Activated naive CD8-positive, alpha-beta T cell (primary cell): ENCODE data around the gene SUGCT.

ENCODE experiments used
- H3K27ac Mint-ChIP-seq: one replicate; pipeline ENCODE4 v1.8.0; 2021; ENCODE audit warnings: mixed read lengths
- H3K27me3 Mint-ChIP-seq: one replicate; pipeline ENCODE4 v1.8.0; 2021; ENCODE audit warnings: mixed read lengths
- H3K36me3 Mint-ChIP-seq: one replicate; pipeline ENCODE4 v1.8.0; 2021; ENCODE audit warnings: mixed read lengths
- H3K4me1 Mint-ChIP-seq: one replicate; pipeline ENCODE4 v1.8.0; 2021; ENCODE audit warnings: low read depth, mixed read lengths
- H3K4me3 Mint-ChIP-seq: one replicate; pipeline ENCODE4 v1.8.0; 2021; ENCODE audit warnings: mild to moderate bottlenecking, mixed read lengths
- H3K9me3 Mint-ChIP-seq: one replicate; pipeline ENCODE4 v1.8.0; 2021; ENCODE audit warnings: low read depth, mixed read lengths

SUGCT gene

GRCh38 chr7:40482845-40483244 is 348.0 kb downstream of the SUGCT start:
- Mint-ChIP-seq H3K4me1 (no peaks in the 10 kb centered on the region), H3K9me3 (no peaks in the 10 kb centered on the region), H3K27me3 (no peaks in the 10 kb centered on the region), H3K27ac (no peak overlapping the region), H3K36me3 (no peaks in the 10 kb centered on the region), H3K4me3 (no peak overlapping the region)

- no peak overlapping the region for H3K4me3 Mint-ChIP-seq
- H3K27me3 Mint-ChIP-seq, result no peaks in the 10 kb centered on the region
- H3K4me1 Mint-ChIP-seq, result no peaks in the 10 kb centered on the region
- no peaks in the 10 kb centered on the region for H3K36me3 Mint-ChIP-seq
- H3K27ac Mint-ChIP-seq, result no peak overlapping the region
- peaks cover 3% of the 10 kb centered on the region for H3K9me3 Mint-ChIP-seq
Observed at GRCh38 chr7:40483630-40484029, 348.8 kb downstream of the SUGCT start.

DNA sequence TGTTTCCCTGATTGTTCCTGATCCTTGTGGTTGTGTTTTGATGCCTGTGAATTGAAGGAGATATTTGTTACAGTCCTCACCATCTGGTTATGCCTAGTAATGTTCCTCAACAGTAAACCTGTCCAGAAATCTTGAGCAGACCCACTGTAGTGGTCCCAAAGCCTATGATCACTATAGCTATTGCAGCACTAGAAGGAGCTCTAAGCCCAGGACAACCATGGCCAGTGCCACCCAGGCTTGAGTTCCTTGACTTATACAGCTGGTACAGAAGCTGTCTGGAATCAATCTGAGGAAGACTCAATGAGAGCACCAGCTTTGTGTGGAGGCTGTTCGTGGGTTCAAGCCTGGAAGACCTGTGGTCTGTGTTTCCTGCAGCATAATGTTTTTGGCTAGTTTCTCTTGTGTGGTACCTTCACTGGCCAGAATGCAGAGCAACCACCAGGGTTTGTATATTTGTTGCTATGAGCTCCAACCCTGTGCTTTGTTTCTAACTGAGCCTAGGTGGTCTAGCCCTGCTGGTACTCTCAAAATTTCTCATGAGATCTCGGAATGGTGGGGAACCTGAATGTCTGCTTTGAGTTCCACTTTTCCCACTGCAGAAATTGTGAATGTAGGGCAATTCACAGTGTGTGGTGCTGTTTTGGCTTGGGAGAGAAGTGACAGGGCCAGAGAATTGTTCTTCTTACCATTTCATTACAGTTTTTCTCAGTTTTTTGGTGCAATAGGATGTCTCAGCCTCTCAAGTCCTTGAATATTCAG is 355.2 kb downstream of the SUGCT start:
- H3K27me3 Mint-ChIP-seq, result no peaks in the 10 kb centered on the region
- peaks cover 7% of the 10 kb centered on the region for H3K36me3 Mint-ChIP-seq
- no peak overlapping the region for H3K27ac Mint-ChIP-seq
- H3K4me3 Mint-ChIP-seq, result no peak overlapping the region
- no peaks in the 10 kb centered on the region for H3K4me1 Mint-ChIP-seq
- peaks cover 8% of the 10 kb centered on the region for H3K9me3 Mint-ChIP-seq

DNA sequence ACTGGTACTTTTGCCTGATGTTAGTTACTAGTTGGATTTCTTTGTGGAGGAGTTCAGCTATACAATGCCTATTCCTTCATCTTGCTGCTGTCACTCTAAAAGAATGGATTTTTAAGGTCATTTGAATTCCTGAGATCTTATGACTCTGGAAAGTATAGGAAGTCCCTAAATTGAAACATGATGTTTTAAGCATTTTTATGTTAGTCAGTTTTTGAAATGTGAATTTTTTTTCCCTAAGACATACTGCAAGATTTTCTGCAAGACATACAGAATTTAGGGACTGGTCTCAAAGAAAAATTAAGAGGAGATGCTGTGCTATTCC is 355.8 kb downstream of the SUGCT start:
- no peaks in the 10 kb centered on the region for H3K27me3 Mint-ChIP-seq
- H3K4me3 Mint-ChIP-seq, result no peak overlapping the region
- H3K9me3 Mint-ChIP-seq, result peaks cover 8% of the 10 kb centered on the region
- H3K27ac Mint-ChIP-seq, result no peak overlapping the region
- H3K4me1 Mint-ChIP-seq, result no peaks in the 10 kb centered on the region
- peaks cover 7% of the 10 kb centered on the region for H3K36me3 Mint-ChIP-seq

DNA sequence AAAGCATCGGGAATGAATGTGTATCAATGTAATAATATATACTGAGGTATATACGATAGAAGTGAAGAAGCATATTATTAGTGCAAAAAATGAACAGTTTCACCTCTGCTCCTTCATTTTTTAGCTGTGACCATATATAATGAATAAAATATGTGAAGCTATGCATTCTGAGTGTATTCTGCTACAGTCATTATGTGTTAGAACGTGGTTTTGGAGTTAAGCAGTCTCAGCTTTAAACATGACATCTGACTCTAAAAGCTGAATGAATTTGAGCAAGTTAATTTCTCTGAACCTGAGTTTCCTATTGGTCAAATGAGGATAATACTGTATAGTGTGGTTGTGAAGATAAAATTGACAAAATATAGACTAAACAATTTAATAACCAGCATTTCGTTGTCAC is 358.1 kb downstream of the SUGCT start:
- peaks cover 8% of the 10 kb centered on the region for H3K9me3 Mint-ChIP-seq
- no peak overlapping the region for H3K27ac Mint-ChIP-seq
- H3K27me3 Mint-ChIP-seq, result no peaks in the 10 kb centered on the region
- no peaks in the 10 kb centered on the region for H3K4me1 Mint-ChIP-seq
- no peak overlapping the region for H3K4me3 Mint-ChIP-seq
- peaks cover 7% of the 10 kb centered on the region for H3K36me3 Mint-ChIP-seq

- H3K27ac Mint-ChIP-seq, result no peak overlapping the region
- H3K4me3 Mint-ChIP-seq, result no peak overlapping the region
- peaks cover 7% of the 10 kb centered on the region for H3K36me3 Mint-ChIP-seq
- H3K4me1 Mint-ChIP-seq, result no peaks in the 10 kb centered on the region
- H3K27me3 Mint-ChIP-seq, result no peaks in the 10 kb centered on the region
- peaks cover 4% of the 10 kb centered on the region for H3K9me3 Mint-ChIP-seq
Observed at GRCh38 chr7:40493609-40494051, 358.8 kb downstream of the SUGCT start.

GRCh38 chr7:40498924-40499510 is 364.2 kb downstream of the SUGCT start:
- no peaks in the 10 kb centered on the region for H3K9me3 Mint-ChIP-seq
- H3K36me3 Mint-ChIP-seq, result no peaks in the 10 kb centered on the region
- H3K27ac Mint-ChIP-seq, result no peak overlapping the region
- H3K27me3 Mint-ChIP-seq, result no peaks in the 10 kb centered on the region
- no peaks in the 10 kb centered on the region for H3K4me1 Mint-ChIP-seq
- H3K4me3 Mint-ChIP-seq, result no peak overlapping the region

DNA sequence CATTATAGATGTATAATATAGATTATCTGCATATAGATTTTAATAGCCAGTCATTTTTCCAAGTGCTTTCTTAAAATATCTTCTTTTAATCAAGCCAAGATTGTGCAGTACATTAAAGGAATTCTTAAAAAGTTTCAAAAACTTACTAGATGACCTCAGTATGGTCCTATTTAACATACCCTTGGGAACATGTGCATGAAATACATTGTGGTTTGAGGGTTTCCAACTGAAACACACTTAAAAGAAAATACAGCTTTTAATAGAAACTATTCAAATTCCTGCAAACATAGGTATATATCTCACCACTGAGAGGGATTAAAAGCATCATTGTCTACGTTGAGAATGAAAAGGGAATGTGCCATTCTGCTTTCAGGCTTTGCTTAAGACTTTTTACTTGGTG is 364.9 kb downstream of the SUGCT start:
- Mint-ChIP-seq H3K9me3 (no peaks in the 10 kb centered on the region), H3K27me3 (no peaks in the 10 kb centered on the region), H3K4me3 (no peak overlapping the region), H3K27ac (no peak overlapping the region), H3K4me1 (no peaks in the 10 kb centered on the region), H3K36me3 (no peaks in the 10 kb centered on the region)

GRCh38 chr7:40500219-40500618 is 365.4 kb downstream of the SUGCT start:
- Mint-ChIP-seq H3K27ac (no peak overlapping the region), H3K27me3 (no peaks in the 10 kb centered on the region), H3K36me3 (no peaks in the 10 kb centered on the region), H3K9me3 (no peaks in the 10 kb centered on the region), H3K4me3 (no peak overlapping the region), H3K4me1 (no peaks in the 10 kb centered on the region)

- Mint-ChIP-seq H3K27me3 (no peaks in the 10 kb centered on the region), H3K4me3 (no peak overlapping the region), H3K4me1 (no peaks in the 10 kb centered on the region)
Observed at GRCh38 chr7:40502359-40502758, 367.6 kb downstream of the SUGCT start.

DNA sequence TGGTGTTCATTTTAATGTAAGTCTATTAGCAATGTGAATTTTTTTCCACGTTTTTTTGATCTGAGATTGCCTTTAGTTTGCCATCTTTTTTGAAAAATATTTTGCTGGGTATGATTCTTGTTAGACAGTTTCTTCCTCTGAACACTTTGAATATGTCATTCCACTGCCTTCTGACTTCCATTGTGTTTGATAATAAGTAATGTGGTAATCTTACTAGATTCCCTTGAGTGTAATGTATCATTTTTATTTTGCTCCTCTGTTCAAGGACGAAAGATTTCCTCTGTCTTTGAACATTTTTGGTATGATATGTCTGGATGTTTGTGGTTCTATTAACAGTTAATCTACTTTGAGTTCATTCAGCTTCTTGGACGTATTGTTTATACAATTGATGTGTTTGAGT is 371.4 kb downstream of the SUGCT start:
- no peak overlapping the region for H3K4me3 Mint-ChIP-seq

More at GRCh38 chr7:40502359-40502758, 367.6 kb downstream of the SUGCT start:
- peaks cover 6% of the 10 kb centered on the region for H3K36me3 Mint-ChIP-seq
- peaks cover 11% of the 10 kb centered on the region for H3K9me3 Mint-ChIP-seq
- H3K27ac Mint-ChIP-seq, result no peak overlapping the region

GRCh38 chr7:40507166-40507565 is 372.4 kb downstream of the SUGCT start:
- Mint-ChIP-seq H3K4me1 (no peaks in the 10 kb centered on the region), H3K4me3 (no peak overlapping the region), H3K27ac (no peak overlapping the region), H3K36me3 (peaks cover 9% of the 10 kb centered on the region), H3K27me3 (no peaks in the 10 kb centered on the region), H3K9me3 (peaks cover 11% of the 10 kb centered on the region)

More for the DNA sequence above, 371.4 kb downstream of the SUGCT start:
- peaks cover 9% of the 10 kb centered on the region for H3K36me3 Mint-ChIP-seq
- no peaks in the 10 kb centered on the region for H3K4me1 Mint-ChIP-seq
- no peak overlapping the region for H3K27ac Mint-ChIP-seq
- H3K9me3 Mint-ChIP-seq, result peaks cover 11% of the 10 kb centered on the region
- no peaks in the 10 kb centered on the region for H3K27me3 Mint-ChIP-seq

- Mint-ChIP-seq H3K27ac (no peak overlapping the region), H3K4me1 (no peaks in the 10 kb centered on the region), H3K36me3 (peaks cover 9% of the 10 kb centered on the region), H3K9me3 (peaks cover 11% of the 10 kb centered on the region), H3K4me3 (no peak overlapping the region), H3K27me3 (no peaks in the 10 kb centered on the region)
Observed at GRCh38 chr7:40509287-40509996, 374.6 kb downstream of the SUGCT start.

GRCh38 chr7:40516376-40516775 is 381.6 kb downstream of the SUGCT start:
- H3K4me1 Mint-ChIP-seq, result no peaks in the 10 kb centered on the region
- no peak overlapping the region for H3K4me3 Mint-ChIP-seq
- no peaks in the 10 kb centered on the region for H3K27me3 Mint-ChIP-seq
- no peaks in the 10 kb centered on the region for H3K9me3 Mint-ChIP-seq
- H3K27ac Mint-ChIP-seq, result no peak overlapping the region
- peaks cover 2% of the 10 kb centered on the region for H3K36me3 Mint-ChIP-seq

- no peaks in the 10 kb centered on the region for H3K9me3 Mint-ChIP-seq
- no peak overlapping the region for H3K4me3 Mint-ChIP-seq
- H3K27ac Mint-ChIP-seq, result no peak overlapping the region
- H3K4me1 Mint-ChIP-seq, result no peaks in the 10 kb centered on the region
- H3K27me3 Mint-ChIP-seq, result no peaks in the 10 kb centered on the region
- H3K36me3 Mint-ChIP-seq, result peaks cover 2% of the 10 kb centered on the region
Observed at GRCh38 chr7:40519009-40519408, 384.2 kb downstream of the SUGCT start.
